ENCODE results near the gene VWF. TPM values are rescaled to one million over a fixed set of nuclear protein-coding genes. Genes with fewer than 3 reads are reported as not detected.

Gene VWF
- total RNA-seq, 1 donor: 0.72 TPM

- no peak overlapping the region for H3K4me2 ChIP-seq (ENCODE audit: insufficient read depth, low read length)
- no peaks in the 10 kb centered on the region for H3K9me3 ChIP-seq (ENCODE audit: low read depth, low read length)
- H3K36me3 ChIP-seq (ENCODE audit: insufficient read depth, low read length): no peaks in the 10 kb centered on the region
- H4K20me1 ChIP-seq (ENCODE audit: insufficient read depth, low read length): no peaks in the 10 kb centered on the region
- no peak overlapping the region for H3K27ac ChIP-seq (ENCODE audit: low read depth, low read length)
- H2AFZ ChIP-seq (ENCODE audit: low read length): no peak overlapping the region
- DNase-seq (ENCODE audit: insufficient read length, low spot score, missing footprints): no peak
- H3K79me2 ChIP-seq (ENCODE audit: insufficient read depth, low read length): no peaks in the 10 kb centered on the region
- H3K4me3 ChIP-seq (ENCODE audit: insufficient read depth, low read length): no peak overlapping the region
- TF ChIP-seq CTCF (IDR thresholded peaks at IDR 0.05; ENCODE audit: extremely low read depth, low read depth, low read length): no peak
- H3K4me1 ChIP-seq (ENCODE audit: insufficient read depth, low read length): no peaks in the 10 kb centered on the region
- H3K27me3 ChIP-seq (ENCODE audit: insufficient read depth, low read length): peaks cover 6% of the 10 kb centered on the region
These were observed 1.2 kb downstream of the VWF start for GRCh38 chr12:6123258-6123657.

GRCh38 chr12:6122201-6122600 lies 2.3 kb downstream of the VWF start:
- TF ChIP-seq CTCF (IDR thresholded peaks at IDR 0.05; ENCODE audit: extremely low read depth, low read depth, low read length): no peak
- DNase-seq (ENCODE audit: insufficient read length, low spot score, missing footprints): no peak
- Histone ChIP-seq H3K79me2 (ENCODE audit: insufficient read depth, low read length) (no peaks in the 10 kb centered on the region), H3K9me3 (ENCODE audit: low read depth, low read length) (no peaks in the 10 kb centered on the region), H3K27ac (ENCODE audit: low read depth, low read length) (no peak overlapping the region), H3K27me3 (ENCODE audit: insufficient read depth, low read length) (peaks cover 6% of the 10 kb centered on the region), H2AFZ (ENCODE audit: low read length) (no peak overlapping the region), H3K36me3 (ENCODE audit: insufficient read depth, low read length) (no peaks in the 10 kb centered on the region), H3K4me2 (ENCODE audit: insufficient read depth, low read length) (no peak overlapping the region), H4K20me1 (ENCODE audit: insufficient read depth, low read length) (no peaks in the 10 kb centered on the region), H3K4me1 (ENCODE audit: insufficient read depth, low read length) (no peaks in the 10 kb centered on the region), H3K4me3 (ENCODE audit: insufficient read depth, low read length) (no peak overlapping the region)

GRCh38 chr12:6120796-6121473 lies 3.5 kb downstream of the VWF start:
- no peak for DNase-seq (ENCODE audit: insufficient read length, low spot score, missing footprints)
- no peaks in the 10 kb centered on the region for H3K79me2 ChIP-seq (ENCODE audit: insufficient read depth, low read length)
- H3K4me2 ChIP-seq (ENCODE audit: insufficient read depth, low read length): no peak overlapping the region
- no peak overlapping the region for H3K27ac ChIP-seq (ENCODE audit: low read depth, low read length)
- H3K4me1 ChIP-seq (ENCODE audit: insufficient read depth, low read length): no peaks in the 10 kb centered on the region
- H3K9me3 ChIP-seq (ENCODE audit: low read depth, low read length): no peaks in the 10 kb centered on the region
- no peaks in the 10 kb centered on the region for H3K36me3 ChIP-seq (ENCODE audit: insufficient read depth, low read length)
- no peak for TF ChIP-seq CTCF (IDR thresholded peaks at IDR 0.05; ENCODE audit: extremely low read depth, low read depth, low read length)
- H3K4me3 ChIP-seq (ENCODE audit: insufficient read depth, low read length): no peak overlapping the region
- peaks cover 6% of the 10 kb centered on the region for H3K27me3 ChIP-seq (ENCODE audit: insufficient read depth, low read length)
- H4K20me1 ChIP-seq (ENCODE audit: insufficient read depth, low read length): no peaks in the 10 kb centered on the region
- H2AFZ ChIP-seq (ENCODE audit: low read length): no peak overlapping the region

GRCh38 chr12:6118891-6119568 lies 5.4 kb downstream of the VWF start:
- Histone ChIP-seq H3K4me2 (ENCODE audit: insufficient read depth, low read length) (no peak overlapping the region), H4K20me1 (ENCODE audit: insufficient read depth, low read length) (no peaks in the 10 kb centered on the region), H2AFZ (ENCODE audit: low read length) (no peak overlapping the region), H3K79me2 (ENCODE audit: insufficient read depth, low read length) (no peaks in the 10 kb centered on the region), H3K27ac (ENCODE audit: low read depth, low read length) (no peak overlapping the region), H3K4me3 (ENCODE audit: insufficient read depth, low read length) (no peak overlapping the region), H3K27me3 (ENCODE audit: insufficient read depth, low read length) (peaks cover 6% of the 10 kb centered on the region), H3K36me3 (ENCODE audit: insufficient read depth, low read length) (no peaks in the 10 kb centered on the region), H3K9me3 (ENCODE audit: low read depth, low read length) (no peaks in the 10 kb centered on the region), H3K4me1 (ENCODE audit: insufficient read depth, low read length) (peaks cover 5% of the 10 kb centered on the region)
- DNase-seq (ENCODE audit: insufficient read length, low spot score, missing footprints): no peak
- no peak for TF ChIP-seq CTCF (IDR thresholded peaks at IDR 0.05; ENCODE audit: extremely low read depth, low read depth, low read length)

Data from osteoblast (primary cell).